Psoas muscle (tissue), 8 donors: Measurements from ENCODE around the gene FANCC. TPM values are rescaled to one million over a fixed set of nuclear protein-coding genes. Genes with fewer than 3 reads are reported as not detected.

Source experiments
- ATAC-seq, 4 donors: fragments of 200-7000 bp; cut with Tn5 transposase; one replicate each; pipeline ENCODE4 v1.9.1; 2020; ENCODE audit warnings: moderate library complexity in 3 of 4, mild to moderate bottlenecking in 2 of 4
- DNase-seq, 2 donors: peaks; one replicate each; pipeline ENCODE4 v3.0.0-alpha.2; 2020
- H3K27ac ChIP-seq: fragments of 200-600 bp; one replicate; pipeline ENCODE4 v1.8.0; 2022
- H3K27me3 ChIP-seq, 3 donors: fragments of 200-600 bp in 1 of 3; one replicate each; pipeline versions ENCODE4 v1.6.1 to v1.8.0; 2013 to 2022; ENCODE audit warnings: low read length in 2 of 3, mild to moderate bottlenecking in 2 of 3, moderate library complexity in 1 of 3; ENCODE audit not compliant: insufficient read depth in 3 of 3
- H3K36me3 ChIP-seq, 2 donors: fragments of 200-600 bp in 1 of 2; one replicate each; pipeline versions ENCODE4 v1.6.1 to v1.8.0; 2013 to 2022; ENCODE audit warnings: low read depth in 1 of 2, mild to moderate bottlenecking in 1 of 2, moderate library complexity in 1 of 2; ENCODE audit not compliant: insufficient read depth in 1 of 2
- H3K4me1 ChIP-seq: fragments of 200-600 bp; one replicate; pipeline ENCODE4 v1.8.0; 2022
- H3K4me3 ChIP-seq: fragments of 200-600 bp; one replicate; pipeline ENCODE4 v1.8.0; 2022; ENCODE audit warnings: mild to moderate bottlenecking
- H3K9me3 ChIP-seq: fragments of 200-600 bp; one replicate; pipeline ENCODE4 v1.8.0; 2022
- WGBS, 3 donors: extraction: QIAGEN DNeasy Blood & Tissue Kit; methylation state at CpG; one replicate each; pipeline versions ENCODE4 v1.1.6 to v1.1.7; 2013; 5-methylcytosine and 5-hydroxymethylcytosine counted together
- intact Hi-C, 2 donors: fragments of 100-400 bp; cut with DNase I; formaldehyde crosslinking; loops; one replicate each; pipeline versions ENCODE4 v1.11.0 to v1.14.2; 2022
- polyA plus RNA-seq, 3 donors: library from polyadenylated mRNA; stranded (reverse); fragments of 200-250 nt; gene quantifications; one replicate each; pipeline ENCODE4 v1.2.3, GENCODE V29; 2013
- total RNA-seq, 4 donors: library from RNA; stranded (reverse); fragmentation: NEBNext Ultra II Directional in 2 of 4; extraction: Animal tissue kit (Norgen Biotek cat#: 25700) in 2 of 4; gene quantifications; one replicate each; pipeline versions ENCODE4 v1.2.1 to v1.2.4, GENCODE V29; 2021 to 2023
- TF ChIP-seq, protein P1 (sequence below): fragments of 200-600 bp; IDR thresholded peaks from one replicate; pipeline ENCODE4 v1.8.0; 2022; ENCODE audit warnings: antibody characterized with exemption
- donor health status: healthy with polysubstance abuse.
- donor health status: DM: no; HTN: no; CAD: no; lungs with moderate emphysema.
- donor health status: Bipolar disorder and iron deficiency.
- donor health status: healthy.
- donor health status: DM: yes; HTN: yes; CAD: no.
- donor health status: DM: no; HTN: no; CAD: no.
- donor health status: DM: no; HTN: no; CAD: no.
- donor health status: DM: yes; HTN: yes; CAD: no.

Gene FANCC
- total and polyA plus RNA-seq, 7 donors, result 2.1 to 5.2 (median 3.6) TPM

DNA sequence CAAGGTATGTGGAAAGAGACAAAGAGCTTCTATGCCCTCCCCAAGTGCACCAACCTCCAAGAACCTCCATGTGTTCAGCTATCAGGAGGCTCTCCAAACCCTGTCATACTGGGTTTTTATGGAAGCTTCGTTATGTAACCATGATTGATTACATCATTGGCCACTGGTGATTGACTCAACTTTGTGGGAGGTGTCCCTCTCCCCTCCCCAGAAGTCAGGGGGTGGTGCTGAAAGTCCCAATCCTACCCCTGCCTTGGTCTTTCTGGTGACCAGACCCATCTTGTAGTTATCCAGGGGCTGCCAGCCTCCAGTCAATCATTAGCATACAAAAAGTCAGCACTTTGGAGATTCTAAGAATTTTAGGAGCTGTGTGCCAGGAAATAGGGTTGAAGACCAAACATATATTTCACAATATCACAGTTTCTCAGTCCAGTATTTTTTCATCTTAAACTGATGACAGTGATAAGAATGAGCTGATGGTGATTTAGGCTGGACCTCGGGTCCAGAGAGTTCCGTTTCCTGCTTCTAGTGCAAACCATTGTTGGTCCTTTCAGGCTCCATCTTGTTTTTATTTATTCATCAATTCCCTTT lies 27.3 kb upstream of the FANCC start:
- intact Hi-C loops, result no loop called here
- Histone ChIP-seq H3K27me3 (peaks cover 0 to 16% (median 8%) of the 10 kb centered on the region in 3 donors), H3K27ac (no peak overlapping the region), H3K4me1 (no peaks in the 10 kb centered on the region), H3K9me3 (no peaks in the 10 kb centered on the region), H3K4me3 (no peak overlapping the region), H3K36me3 (no peaks in the 10 kb centered on the region)
- ATAC-seq (no peak), DNase-seq (no peak)
- 75 to 86% (median 77%) methylated on average over 3 of the region's 3 CpGs for WGBS, 3 donors
- TF ChIP-seq, protein P1, sequence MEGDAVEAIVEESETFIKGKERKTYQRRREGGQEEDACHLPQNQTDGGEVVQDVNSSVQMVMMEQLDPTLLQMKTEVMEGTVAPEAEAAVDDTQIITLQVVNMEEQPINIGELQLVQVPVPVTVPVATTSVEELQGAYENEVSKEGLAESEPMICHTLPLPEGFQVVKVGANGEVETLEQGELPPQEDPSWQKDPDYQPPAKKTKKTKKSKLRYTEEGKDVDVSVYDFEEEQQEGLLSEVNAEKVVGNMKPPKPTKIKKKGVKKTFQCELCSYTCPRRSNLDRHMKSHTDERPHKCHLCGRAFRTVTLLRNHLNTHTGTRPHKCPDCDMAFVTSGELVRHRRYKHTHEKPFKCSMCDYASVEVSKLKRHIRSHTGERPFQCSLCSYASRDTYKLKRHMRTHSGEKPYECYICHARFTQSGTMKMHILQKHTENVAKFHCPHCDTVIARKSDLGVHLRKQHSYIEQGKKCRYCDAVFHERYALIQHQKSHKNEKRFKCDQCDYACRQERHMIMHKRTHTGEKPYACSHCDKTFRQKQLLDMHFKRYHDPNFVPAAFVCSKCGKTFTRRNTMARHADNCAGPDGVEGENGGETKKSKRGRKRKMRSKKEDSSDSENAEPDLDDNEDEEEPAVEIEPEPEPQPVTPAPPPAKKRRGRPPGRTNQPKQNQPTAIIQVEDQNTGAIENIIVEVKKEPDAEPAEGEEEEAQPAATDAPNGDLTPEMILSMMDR, result no peak

DNA sequence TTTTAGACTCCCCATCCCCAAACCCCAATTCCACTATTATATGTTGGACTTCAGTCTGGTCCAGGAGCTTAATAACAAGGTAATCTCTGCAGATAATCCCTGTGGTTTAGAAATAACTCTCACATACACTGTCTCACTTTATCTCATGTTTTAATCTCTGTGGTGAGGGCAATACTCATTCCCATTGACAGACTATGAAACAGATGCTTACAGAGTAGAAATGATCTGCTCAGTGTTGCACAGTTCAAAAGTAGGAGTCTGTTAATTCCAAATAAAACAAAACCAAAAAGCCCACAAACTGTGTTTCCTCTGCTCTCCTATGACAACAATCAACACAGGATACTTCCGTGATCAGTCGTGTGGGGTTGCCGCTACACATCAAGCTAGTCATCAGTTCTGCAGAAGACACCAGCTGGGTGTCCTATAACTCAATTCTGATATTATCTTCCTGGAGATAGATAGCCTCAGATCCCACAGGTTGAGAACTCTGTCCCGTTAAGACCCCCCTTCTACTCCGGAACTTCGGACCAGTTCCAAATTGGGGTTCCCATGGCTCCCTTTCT lies 26.3 kb upstream of the FANCC start:
- Histone ChIP-seq H3K4me3 (no peak overlapping the region), H3K27me3 (peaks cover 0 to 6% (median 2%) of the 10 kb centered on the region in 3 donors), H3K27ac (no peak overlapping the region), H3K36me3 (no peaks in the 10 kb centered on the region), H3K9me3 (no peaks in the 10 kb centered on the region), H3K4me1 (no peaks in the 10 kb centered on the region)
- 87 to 92% (median 90%) methylated on average over 6 of the region's 6 CpGs for WGBS, 3 donors
- ATAC-seq (no peak), DNase-seq (no peak)
- intact Hi-C loops, result no loop called here
- TF ChIP-seq, protein P1, result no peak

DNA sequence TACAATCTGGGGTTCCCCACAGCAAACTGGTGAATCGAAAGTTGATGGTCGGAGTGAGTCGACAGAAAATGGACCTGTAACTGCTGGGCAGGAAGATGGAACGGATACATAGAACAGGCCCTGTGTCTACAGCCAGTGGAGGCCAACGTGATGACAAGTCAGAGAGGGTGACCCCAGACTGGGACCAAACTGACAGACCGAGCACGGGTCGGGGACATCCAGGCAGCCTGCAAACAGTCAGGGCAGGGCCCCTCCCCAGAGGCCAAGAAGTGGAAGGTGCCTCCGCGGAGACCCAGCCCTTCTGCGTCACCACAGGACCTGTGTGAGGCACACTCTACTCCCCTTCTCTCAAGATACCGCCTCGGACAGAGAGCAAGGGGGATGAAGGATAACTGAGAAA lies 25.1 kb upstream of the FANCC start:
- Histone ChIP-seq H3K36me3 (no peaks in the 10 kb centered on the region), H3K27me3 (no peaks in the 10 kb centered on the region), H3K27ac (no peak overlapping the region), H3K9me3 (no peaks in the 10 kb centered on the region), H3K4me1 (no peaks in the 10 kb centered on the region), H3K4me3 (no peak overlapping the region)
- TF ChIP-seq, protein P1, result no peak
- WGBS, 3 donors, result 84 to 89% (median 86%) methylated on average over 13 of the region's 13 CpGs
- intact Hi-C loops, result no loop called here
- no peak for ATAC-seq
- DNase-seq, result no peak

DNA sequence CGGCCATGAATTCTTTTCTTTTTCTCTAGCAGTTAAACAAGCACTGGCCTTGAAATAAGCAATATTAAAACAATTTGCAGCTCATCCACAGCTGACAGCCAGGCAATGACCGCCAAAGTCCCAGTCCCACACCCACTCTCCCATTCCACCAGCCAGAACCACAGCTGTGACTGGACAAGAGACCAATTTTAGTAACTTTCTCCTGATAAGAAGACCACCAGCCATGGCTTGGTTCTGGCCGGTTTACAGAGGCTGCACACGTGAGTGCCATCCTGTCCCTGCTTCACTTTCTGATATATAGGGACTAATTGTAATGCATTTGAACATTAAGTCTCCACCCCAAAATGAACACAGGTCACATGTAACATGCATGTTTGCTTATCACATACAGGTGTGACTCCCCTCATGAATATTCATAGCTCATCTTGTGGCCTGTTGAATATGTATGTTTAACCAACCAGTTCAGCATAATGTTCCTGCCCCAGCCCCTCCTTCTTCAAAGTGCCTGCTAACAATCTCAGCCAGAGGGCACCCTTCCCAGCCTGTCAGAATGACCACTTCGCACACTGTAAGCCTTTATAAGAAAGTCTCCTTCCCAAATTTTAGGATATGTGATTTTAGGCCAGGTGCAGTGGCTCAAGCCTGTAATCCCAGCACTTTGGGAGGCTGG lies 23.9 kb upstream of the FANCC start:
- DNase-seq (no peak), ATAC-seq (no peak)
- Histone ChIP-seq H3K4me1 (no peaks in the 10 kb centered on the region), H3K27ac (no peak overlapping the region), H3K9me3 (no peaks in the 10 kb centered on the region), H3K27me3 (no peaks in the 10 kb centered on the region), H3K4me3 (no peak overlapping the region), H3K36me3 (no peaks in the 10 kb centered on the region)
- TF ChIP-seq, protein P1, result no peak
- 32 to 57% (median 37%) methylated on average over 5 of the region's 5 CpGs for WGBS, 3 donors
- intact Hi-C loops, result no loop called here
